ENCODE data around the gene PEDS1. TPM values are rescaled to one million over a fixed set of nuclear protein-coding genes. Genes with fewer than 3 reads are reported as not detected.
A peak's percentile ranks its signal among the peaks of the same experiment; 100 is the strongest.

PEDS1 gene
- total and polyA plus RNA-seq, 11 donors = 13.7 to 37.4 (median 28.4) TPM

DNA sequence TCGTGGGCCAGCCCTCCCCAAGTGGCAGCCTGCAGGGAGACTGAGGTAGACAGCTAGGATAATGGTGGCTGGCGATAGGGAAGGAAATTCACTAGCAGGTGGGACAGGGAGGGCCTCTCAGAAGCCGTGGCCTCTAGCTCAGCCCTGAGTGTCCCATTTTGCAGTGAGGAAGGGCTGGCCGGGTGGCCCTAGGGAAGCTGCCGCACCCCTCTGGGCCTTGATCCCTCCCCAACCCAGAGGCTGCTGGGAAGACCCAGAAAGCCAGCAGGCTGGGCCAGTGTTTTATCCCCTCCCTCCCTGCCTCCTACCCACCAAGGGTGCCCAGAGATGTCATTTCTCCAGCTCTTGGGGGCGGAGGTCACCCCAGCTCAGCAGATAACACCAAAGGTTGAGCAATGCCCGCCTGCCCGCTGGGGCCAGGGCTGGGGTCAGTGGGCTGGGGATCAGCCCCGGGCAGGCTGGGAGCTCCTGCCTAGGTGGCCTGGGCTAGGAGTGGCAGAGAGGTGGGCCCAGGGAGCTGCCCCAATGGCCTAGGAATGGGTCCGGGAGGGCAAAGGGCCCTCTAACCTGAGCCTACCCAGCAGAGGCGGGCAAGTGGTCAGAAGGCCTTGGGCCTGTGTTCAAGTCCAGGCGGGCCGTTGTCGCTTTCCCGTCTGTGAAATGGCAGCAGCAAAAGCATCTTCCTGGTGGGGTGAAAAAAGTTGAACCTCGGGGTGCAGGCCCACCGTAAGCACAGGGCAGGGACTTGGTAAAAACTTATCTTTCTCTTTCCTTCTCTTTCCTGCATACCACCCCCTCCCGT lies 35.6 kb upstream of the PEDS1 start:
- intact Hi-C loops (cut with DNase I) = loop anchor here in 7 of 10 donors (1.0 to 10.0 kb wide), 9 partner anchors 193 to 558 kb away; partner anchors contain the start of gene PARD6B (in 2 of the 7)
- no peak for ATAC-seq
- peak overlapping the region in 3 of 12 donors; percentile 99 to 100 (median 99) for H3K27ac ChIP-seq
- WGBS, 4 donors = 84 to 92% (median 86%) methylated on average over 17 to 18 of the region's 18 CpGs
- DNase-seq = no peak
- no peaks in the 10 kb centered on the region for H3K27me3 ChIP-seq
- H3K36me3 ChIP-seq = peaks cover 0 to 17% (median 0%) of the 10 kb centered on the region in 9 donors
- peaks cover 0 to 43% (median 13%) of the 10 kb centered on the region in 12 donors for H3K4me1 ChIP-seq
- H3K9me3 ChIP-seq = no peaks in the 10 kb centered on the region
- no peak for TF ChIP-seq POLR2A (IDR thresholded peaks at IDR 0.05)
- TF ChIP-seq, protein P1, sequence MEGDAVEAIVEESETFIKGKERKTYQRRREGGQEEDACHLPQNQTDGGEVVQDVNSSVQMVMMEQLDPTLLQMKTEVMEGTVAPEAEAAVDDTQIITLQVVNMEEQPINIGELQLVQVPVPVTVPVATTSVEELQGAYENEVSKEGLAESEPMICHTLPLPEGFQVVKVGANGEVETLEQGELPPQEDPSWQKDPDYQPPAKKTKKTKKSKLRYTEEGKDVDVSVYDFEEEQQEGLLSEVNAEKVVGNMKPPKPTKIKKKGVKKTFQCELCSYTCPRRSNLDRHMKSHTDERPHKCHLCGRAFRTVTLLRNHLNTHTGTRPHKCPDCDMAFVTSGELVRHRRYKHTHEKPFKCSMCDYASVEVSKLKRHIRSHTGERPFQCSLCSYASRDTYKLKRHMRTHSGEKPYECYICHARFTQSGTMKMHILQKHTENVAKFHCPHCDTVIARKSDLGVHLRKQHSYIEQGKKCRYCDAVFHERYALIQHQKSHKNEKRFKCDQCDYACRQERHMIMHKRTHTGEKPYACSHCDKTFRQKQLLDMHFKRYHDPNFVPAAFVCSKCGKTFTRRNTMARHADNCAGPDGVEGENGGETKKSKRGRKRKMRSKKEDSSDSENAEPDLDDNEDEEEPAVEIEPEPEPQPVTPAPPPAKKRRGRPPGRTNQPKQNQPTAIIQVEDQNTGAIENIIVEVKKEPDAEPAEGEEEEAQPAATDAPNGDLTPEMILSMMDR (IDR thresholded peaks at IDR 0.05) = no peak
- H3K4me3 ChIP-seq = no peak overlapping the region

DNA sequence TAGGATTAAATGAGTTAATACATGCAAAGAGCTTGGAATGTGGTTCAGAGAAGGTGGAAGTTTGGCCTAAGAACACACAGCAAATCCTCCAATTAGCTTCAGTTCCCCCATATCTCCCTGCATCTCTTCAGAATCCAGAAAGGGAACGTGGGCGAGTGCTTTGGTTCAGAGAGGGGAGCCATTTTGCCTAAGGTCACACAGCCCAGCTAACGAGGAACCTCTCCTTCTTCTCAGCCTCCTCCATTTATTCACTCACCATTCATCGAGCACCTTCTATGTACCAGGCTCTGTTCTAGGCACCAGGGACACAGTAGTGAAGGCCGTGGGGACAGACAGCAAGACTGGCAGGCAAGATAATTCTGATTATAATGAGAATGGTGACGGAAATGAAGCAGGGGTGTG lies 34.8 kb upstream of the PEDS1 start:
- no peak for ATAC-seq

DNA sequence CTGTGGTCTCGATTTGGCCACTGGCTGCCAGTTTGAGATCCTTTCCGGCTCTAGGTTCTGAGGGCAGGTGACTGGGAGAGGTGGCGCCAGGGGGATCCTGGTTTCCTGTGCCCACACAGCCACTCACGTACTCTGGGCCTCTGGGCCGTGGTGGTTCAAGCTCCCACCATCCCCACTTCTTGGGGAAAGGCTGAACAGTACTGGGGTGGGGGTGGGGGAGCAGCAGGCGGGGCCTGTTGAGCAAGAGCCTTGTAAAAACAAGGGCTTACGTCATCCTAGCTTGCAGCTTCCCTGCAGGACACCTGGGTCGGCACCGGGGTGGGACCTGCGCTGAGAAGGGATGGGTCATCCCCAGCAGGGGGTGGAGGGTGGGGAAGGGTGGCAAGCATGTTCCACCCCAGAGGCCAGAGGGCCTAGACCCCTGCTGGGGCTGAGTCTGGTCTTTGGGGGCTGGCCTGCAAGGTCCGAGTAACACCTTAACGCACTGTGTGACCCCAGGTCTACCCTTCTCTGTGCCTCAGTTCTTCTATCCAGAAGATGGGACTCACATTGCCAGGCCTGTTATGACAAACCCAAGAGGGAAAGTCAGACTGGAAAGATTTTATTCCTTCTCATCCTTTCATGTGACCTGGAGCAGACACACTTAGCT lies 34.0 kb upstream of the PEDS1 start:
- intact Hi-C loops (cut with DNase I) = loop anchor here (1.0 to 10.0 kb wide), 11 partner anchors 195 to 560 kb away; partner anchors contain the start of gene PARD6B (in 2 of the 10)
- H3K4me1 ChIP-seq = peaks cover 0 to 32% (median 2%) of the 10 kb centered on the region in 12 donors
- no peak overlapping the region for H3K4me3 ChIP-seq
- peaks cover 0 to 2% (median 0%) of the 10 kb centered on the region in 9 donors for H3K36me3 ChIP-seq
- H3K27me3 ChIP-seq = no peaks in the 10 kb centered on the region
- H3K27ac ChIP-seq = peak overlapping the region in 2 of 12 donors; percentile 46 to 100
- no peak for ATAC-seq
- no peak for TF ChIP-seq POLR2A (IDR thresholded peaks at IDR 0.05)
- TF ChIP-seq, protein P1 (IDR thresholded peaks at IDR 0.05) = no peak
- DNase-seq = no peak
- H3K9me3 ChIP-seq = no peaks in the 10 kb centered on the region
- WGBS, 4 donors = 63 to 79% (median 71%) methylated on average over 10 to 12 of the region's 12 CpGs

More for the DNA sequence above, 34.8 kb upstream of the PEDS1 start:
- Histone ChIP-seq H3K27ac (peak overlapping the region in 3 of 12 donors; percentile 99 to 100 (median 99)), H3K4me3 (no peak overlapping the region), H3K4me1 (peaks cover 0 to 35% (median 5%) of the 10 kb centered on the region in 12 donors), H3K27me3 (no peaks in the 10 kb centered on the region), H3K36me3 (peaks cover 0 to 9% (median 0%) of the 10 kb centered on the region in 9 donors), H3K9me3 (no peaks in the 10 kb centered on the region)
- intact Hi-C loops (cut with DNase I) = loop anchor here in 7 of 10 donors (1.0 to 10.0 kb wide), 8 partner anchors 194 to 559 kb away; partner anchors contain the start of gene PARD6B (in 2 of the 7)
- 87 to 94% (median 91%) methylated on average over 6 of the region's 6 CpGs for WGBS, 4 donors
- TF ChIP-seq POLR2A (IDR thresholded peaks at IDR 0.05) = no peak
- TF ChIP-seq, protein P1 (IDR thresholded peaks at IDR 0.05) = no peak
- DNase-seq = no peak

DNA sequence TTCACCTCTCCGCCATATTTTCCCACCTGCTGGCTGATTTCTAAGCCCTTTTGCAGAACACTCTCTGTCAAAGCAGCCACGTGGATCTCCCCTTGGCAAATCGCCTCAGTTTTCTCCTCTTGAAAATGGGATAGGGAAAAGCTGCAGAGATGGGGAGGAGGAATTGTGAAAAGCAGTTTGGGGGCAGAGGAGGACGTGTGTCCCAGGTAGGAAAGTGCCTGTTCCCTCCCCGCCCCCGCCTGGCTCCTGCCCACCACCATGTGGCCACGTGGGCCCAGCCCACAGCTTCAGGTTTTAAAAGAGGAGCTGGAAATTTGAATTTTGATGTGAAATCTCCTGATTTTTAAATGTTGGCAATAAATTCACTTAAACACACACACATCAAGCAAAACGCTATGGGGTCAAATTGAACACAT lies 33.5 kb upstream of the PEDS1 start:
- peaks cover 0 to 32% (median 2%) of the 10 kb centered on the region in 12 donors for H3K4me1 ChIP-seq
- H3K27ac ChIP-seq = peak overlapping the region in 2 of 12 donors; percentile 46 to 100
- H3K9me3 ChIP-seq = no peaks in the 10 kb centered on the region
- no peak for TF ChIP-seq POLR2A (IDR thresholded peaks at IDR 0.05)
- TF ChIP-seq, protein P1 (IDR thresholded peaks at IDR 0.05) = no peak
- ATAC-seq = no peak
- no peaks in the 10 kb centered on the region for H3K36me3 ChIP-seq
- no peak for DNase-seq
- H3K27me3 ChIP-seq = no peaks in the 10 kb centered on the region
- no peak overlapping the region for H3K4me3 ChIP-seq
- WGBS, 4 donors = 67 to 72% (median 69%) methylated on average over 8 of the region's 8 CpGs
- intact Hi-C loops (cut with DNase I) = loop anchor here (1.0 to 10.0 kb wide), 12 partner anchors 195 to 560 kb away; partner anchors contain the start of gene PARD6B (in 2 of the 10)
